SK-N-SH treated with all-trans-retinoic acid at 6 μM for 48 hours (cell line): ENCODE results near the gene DDX10.

Experiments used
- ATAC-seq: fragments of 200-7000 bp; cut with Tn5 transposase; 3 replicates; pipeline ENCODE4 v1.9.1; 2020; ENCODE audit warnings: mild to moderate bottlenecking, moderate library complexity
- BACH2 ChIP-seq: fragments of 250-450 bp; sonication (Bioruptor Pico); IDR thresholded peaks from 2 replicates; pipeline ENCODE4 v1.9.0; 2021; ENCODE audit warnings: mild to moderate bottlenecking, borderline replicate concordance
- CSDC2 ChIP-seq: fragments of 250-450 bp; sonication (Bioruptor Pico); IDR thresholded peaks from 2 replicates; pipeline ENCODE4 v1.5.0; 2020; ENCODE audit warnings: mild to moderate bottlenecking, moderate library complexity
- ESRRG ChIP-seq: fragments of 250-450 bp; sonication (Bioruptor Pico); IDR thresholded peaks from 2 replicates; pipeline ENCODE4 v1.6.1; 2021; ENCODE audit warnings: mild to moderate bottlenecking
- GLIS3 ChIP-seq: fragments of 250-450 bp; sonication (Bioruptor Pico); IDR thresholded peaks from 2 replicates; pipeline ENCODE4 v1.5.0; 2020; ENCODE audit warnings: mild to moderate bottlenecking, moderate library complexity
- ISL1 ChIP-seq: fragments of 250-450 bp; sonication (Bioruptor Pico); IDR thresholded peaks from 2 replicates; pipeline ENCODE4 v2.1.2; 2022; ENCODE audit warnings: mild to moderate bottlenecking, moderate library complexity
- OSR1 ChIP-seq: fragments of 250-450 bp; sonication (Bioruptor Pico); IDR thresholded peaks from 2 replicates; pipeline ENCODE4 v1.8.0; 2022; ENCODE audit warnings: moderate library complexity, mild to moderate bottlenecking, inconsistent platforms
- RARB ChIP-seq: fragments of 250-450 bp; sonication (Bioruptor Pico); IDR thresholded peaks from 2 replicates; pipeline ENCODE4 v1.8.0; 2021; ENCODE audit warnings: mild to moderate bottlenecking, moderate library complexity
- SNAI2 ChIP-seq: fragments of 250-450 bp; sonication (Bioruptor Pico); IDR thresholded peaks from 2 replicates; pipeline ENCODE4 v1.5.0; 2020; ENCODE audit warnings: mild to moderate bottlenecking, moderate library complexity
- TCF4 ChIP-seq: fragments of 250-450 bp; sonication (Bioruptor Pico); IDR thresholded peaks from 2 replicates; pipeline ENCODE4 v1.8.0; 2021; ENCODE audit warnings: mild to moderate bottlenecking, moderate library complexity, borderline replicate concordance
- TOX ChIP-seq: fragments of 250-450 bp; sonication (Bioruptor Pico); IDR thresholded peaks from 2 replicates; pipeline ENCODE4 v1.8.0; 2021; ENCODE audit warnings: mild to moderate bottlenecking, moderate library complexity, borderline replicate concordance
- ZC3H10 ChIP-seq: fragments of 250-450 bp; sonication (Bioruptor Pico); IDR thresholded peaks from 2 replicates; pipeline ENCODE4 v1.5.1; 2021; ENCODE audit warnings: mild to moderate bottlenecking, moderate library complexity
- ZFP3 ChIP-seq: fragments of 250-450 bp; sonication (Bioruptor Pico); IDR thresholded peaks from 2 replicates; pipeline ENCODE4 v1.5.0; 2020; ENCODE audit warnings: mild to moderate bottlenecking, moderate library complexity
- ZFP30 ChIP-seq: fragments of 450-650 bp; formaldehyde crosslinking; IDR thresholded peaks from 2 replicates; pipeline ENCODE4 v1.5.0; 2022; ENCODE audit warnings: mild to moderate bottlenecking, moderate library complexity
- ZNF565 ChIP-seq: fragments of 450-650 bp; formaldehyde crosslinking; conservative IDR thresholded peaks from 2 replicates; pipeline ENCODE4 v1.5.0; 2020; ENCODE audit warnings: low read depth, mild to moderate bottlenecking, moderate library complexity
- ZNF8 ChIP-seq: fragments of 450-650 bp; formaldehyde crosslinking; IDR thresholded peaks from 2 replicates; pipeline ENCODE4 v1.5.0; 2020; ENCODE audit warnings: mild to moderate bottlenecking, moderate library complexity
- TF ChIP-seq, protein P1 (sequence below): fragments of 250-450 bp; sonication (Bioruptor Pico); IDR thresholded peaks from 2 replicates; pipeline ENCODE4 v1.5.1; 2021; ENCODE audit warnings: mild to moderate bottlenecking, moderate library complexity
- TF ChIP-seq, protein P2 (sequence below): fragments of 250-450 bp; sonication (Bioruptor Pico); IDR thresholded peaks from 2 replicates; pipeline ENCODE4 v1.8.0; 2021; ENCODE audit warnings: low read depth, mild to moderate bottlenecking, moderate library complexity, borderline replicate concordance
- TF ChIP-seq, protein P3 (sequence below): fragments of 250-450 bp; sonication (Bioruptor Pico); IDR thresholded peaks from 2 replicates; pipeline ENCODE4 v1.5.0; 2020; ENCODE audit warnings: mild to moderate bottlenecking, moderate library complexity

The DDX10 gene

DNA sequence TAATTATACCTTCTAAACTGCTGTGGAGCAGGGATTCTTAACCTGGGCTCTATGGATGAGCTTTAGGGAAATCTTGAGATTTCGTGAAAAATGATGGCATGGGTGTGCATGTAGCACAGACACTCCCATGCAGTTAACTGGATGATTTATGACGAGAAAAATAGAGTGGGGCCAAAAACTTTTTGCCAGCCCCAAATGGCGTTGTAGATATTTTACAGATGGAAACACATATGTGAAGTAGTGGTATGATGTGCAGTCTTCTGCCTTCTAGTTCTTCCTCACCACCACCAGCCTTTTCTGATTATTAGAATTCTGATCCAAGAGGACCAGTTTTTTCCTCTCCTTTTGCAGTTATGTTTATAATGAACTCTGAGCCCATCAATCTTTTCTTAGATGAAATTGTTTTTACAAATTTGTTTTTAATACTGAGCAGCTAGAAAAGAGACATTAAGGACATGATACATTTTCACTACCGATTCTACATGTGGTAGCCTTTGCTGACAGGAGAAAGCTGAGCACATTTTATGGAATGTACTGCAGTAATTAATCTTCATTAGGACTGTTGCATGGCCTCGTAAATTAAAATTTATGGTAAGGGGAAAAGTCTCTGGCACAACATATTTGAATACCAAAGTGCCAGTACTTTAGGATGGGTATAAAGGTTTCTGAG, 261.4 kb downstream of the DDX10 start:
- TF ChIP-seq ZC3H10 (CRISPR knock-in tag) (no peak), ISL1 (CRISPR knock-in tag) (peak; percentile 25; the same call in 1 of the 2 replicates), ZFP3 (CRISPR knock-in tag) (no peak), ZNF8 (no peak)
- ATAC-seq: no peak

DNA sequence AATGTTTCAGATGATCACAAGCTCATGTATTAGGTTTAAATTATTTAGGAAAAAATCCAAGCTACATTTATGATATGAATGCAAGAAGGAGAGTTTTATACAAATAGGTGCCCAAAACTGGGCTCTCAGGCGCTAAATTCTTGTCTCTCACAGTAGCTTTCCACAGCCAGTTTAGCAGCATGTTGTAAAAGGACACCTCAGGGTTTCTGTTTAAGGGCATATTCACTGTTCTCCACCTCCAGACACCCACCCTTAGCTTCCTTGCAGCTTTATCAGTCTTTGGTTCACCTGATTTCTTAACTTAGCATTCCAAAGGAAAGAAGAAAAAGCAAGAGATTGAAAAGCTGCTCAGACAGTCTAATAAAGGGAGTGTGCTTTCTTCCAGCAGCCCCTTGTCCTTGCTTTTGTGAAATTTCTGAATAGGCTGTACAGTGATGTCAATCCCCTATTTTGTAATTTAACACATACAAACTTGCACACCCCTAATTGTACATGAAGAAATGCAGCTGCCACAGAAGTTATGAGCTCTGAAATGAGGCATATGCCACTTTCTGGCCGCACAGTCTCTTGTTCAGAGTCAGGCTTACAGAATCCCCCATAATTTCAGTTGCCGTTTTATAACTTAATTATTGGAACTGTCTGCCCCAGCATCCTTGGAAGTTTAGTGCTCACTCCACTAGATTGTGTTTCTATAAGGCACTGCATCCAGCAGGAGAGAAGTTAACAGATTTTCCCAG, 262.1 kb downstream of the DDX10 start:
- ATAC-seq: peak; percentile 12; the same call in 2 of the 3 replicates
- no peak for TF ChIP-seq GLIS3
- TF ChIP-seq BACH2 (CRISPR knock-in tag): no peak
- TF ChIP-seq OSR1 (CRISPR knock-in tag): no peak
- no peak for TF ChIP-seq SNAI2 (CRISPR knock-in tag)
- TF ChIP-seq ZFP30: no peak
- no peak for TF ChIP-seq RARB
- TF ChIP-seq, protein P1, sequence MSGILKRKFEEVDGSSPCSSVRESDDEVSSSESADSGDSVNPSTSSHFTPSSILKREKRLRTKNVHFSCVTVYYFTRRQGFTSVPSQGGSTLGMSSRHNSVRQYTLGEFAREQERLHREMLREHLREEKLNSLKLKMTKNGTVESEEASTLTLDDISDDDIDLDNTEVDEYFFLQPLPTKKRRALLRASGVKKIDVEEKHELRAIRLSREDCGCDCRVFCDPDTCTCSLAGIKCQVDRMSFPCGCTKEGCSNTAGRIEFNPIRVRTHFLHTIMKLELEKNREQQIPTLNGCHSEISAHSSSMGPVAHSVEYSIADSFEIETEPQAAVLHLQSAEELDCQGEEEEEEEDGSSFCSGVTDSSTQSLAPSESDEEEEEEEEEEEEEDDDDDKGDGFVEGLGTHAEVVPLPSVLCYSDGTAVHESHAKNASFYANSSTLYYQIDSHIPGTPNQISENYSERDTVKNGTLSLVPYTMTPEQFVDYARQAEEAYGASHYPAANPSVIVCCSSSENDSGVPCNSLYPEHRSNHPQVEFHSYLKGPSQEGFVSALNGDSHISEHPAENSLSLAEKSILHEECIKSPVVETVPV: no peak
- TF ChIP-seq CSDC2 (CRISPR knock-in tag): no peak
- TF ChIP-seq, protein P2, sequence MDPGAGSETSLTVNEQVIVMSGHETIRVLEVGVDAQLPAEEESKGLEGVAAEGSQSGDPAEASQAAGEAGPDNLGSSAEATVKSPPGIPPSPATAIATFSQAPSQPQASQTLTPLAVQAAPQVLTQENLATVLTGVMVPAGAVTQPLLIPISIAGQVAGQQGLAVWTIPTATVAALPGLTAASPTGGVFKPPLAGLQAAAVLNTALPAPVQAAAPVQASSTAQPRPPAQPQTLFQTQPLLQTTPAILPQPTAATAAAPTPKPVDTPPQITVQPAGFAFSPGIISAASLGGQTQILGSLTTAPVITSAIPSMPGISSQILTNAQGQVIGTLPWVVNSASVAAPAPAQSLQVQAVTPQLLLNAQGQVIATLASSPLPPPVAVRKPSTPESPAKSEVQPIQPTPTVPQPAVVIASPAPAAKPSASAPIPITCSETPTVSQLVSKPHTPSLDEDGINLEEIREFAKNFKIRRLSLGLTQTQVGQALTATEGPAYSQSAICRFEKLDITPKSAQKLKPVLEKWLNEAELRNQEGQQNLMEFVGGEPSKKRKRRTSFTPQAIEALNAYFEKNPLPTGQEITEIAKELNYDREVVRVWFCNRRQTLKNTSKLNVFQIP (CRISPR knock-in tag): no peak

DNA sequence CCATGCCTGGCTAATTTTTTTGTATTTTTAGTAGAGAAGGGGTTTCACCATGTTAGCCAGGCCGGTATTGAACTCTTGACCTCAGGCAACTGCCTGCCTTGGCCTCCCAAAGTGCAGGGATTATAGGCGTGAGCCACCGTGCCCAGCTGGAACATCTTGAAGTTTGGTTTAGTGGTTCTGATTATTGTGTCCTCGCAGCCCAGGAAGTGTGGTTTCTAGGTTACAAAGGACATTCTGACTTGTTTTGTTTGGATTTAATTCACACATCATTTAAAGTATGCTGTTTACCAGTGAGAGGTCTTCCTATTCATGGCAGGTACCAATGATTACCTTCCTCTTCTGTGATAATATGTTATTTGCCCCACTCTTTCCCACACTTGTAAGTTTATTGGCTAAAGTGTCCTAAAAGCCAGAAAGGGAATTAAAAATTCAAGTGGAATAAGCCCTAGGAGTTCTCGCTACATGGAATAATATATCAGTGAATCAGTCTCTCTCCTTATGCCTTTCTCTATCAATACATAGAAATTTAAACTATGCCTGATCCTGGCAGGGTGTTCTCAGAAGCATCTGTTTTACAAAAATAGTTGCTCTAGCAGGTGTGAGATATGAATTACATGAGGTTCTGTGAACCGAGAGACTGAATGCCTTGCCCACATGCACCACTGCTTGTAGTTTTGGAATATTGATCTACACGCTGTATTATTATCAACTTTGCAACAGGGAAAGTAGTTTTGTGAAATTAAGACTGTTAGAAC, 263.1 kb downstream of the DDX10 start:
- TF ChIP-seq, protein P2 (CRISPR knock-in tag): no peak
- TF ChIP-seq ZNF565 (CRISPR knock-in tag): no peak
- no peak for TF ChIP-seq SNAI2 (CRISPR knock-in tag)
- no peak for TF ChIP-seq CSDC2 (CRISPR knock-in tag)
- no peak for TF ChIP-seq ESRRG (CRISPR knock-in tag)

DNA sequence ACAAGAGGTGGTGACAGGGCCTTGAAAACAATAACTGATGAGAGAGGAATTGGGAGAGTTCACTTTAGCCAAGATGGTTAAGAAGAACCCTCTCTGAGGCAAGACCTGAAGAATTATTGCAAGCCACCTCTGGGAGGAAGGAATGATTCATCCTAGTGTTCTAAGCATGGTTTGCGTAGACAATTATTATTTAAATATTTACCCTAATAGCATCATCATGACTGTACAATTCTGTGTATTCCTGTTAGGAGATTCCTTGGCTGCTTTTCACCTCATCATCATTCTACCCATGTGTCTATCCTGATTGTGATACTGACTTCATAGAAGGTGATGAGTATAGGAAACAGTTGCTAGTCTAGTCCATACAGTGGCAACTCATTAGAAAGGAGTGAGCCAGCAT, 264.4 kb downstream of the DDX10 start:
- TF ChIP-seq OSR1 (CRISPR knock-in tag): no peak
- TF ChIP-seq ZFP3 (CRISPR knock-in tag): no peak
- TF ChIP-seq, protein P3, sequence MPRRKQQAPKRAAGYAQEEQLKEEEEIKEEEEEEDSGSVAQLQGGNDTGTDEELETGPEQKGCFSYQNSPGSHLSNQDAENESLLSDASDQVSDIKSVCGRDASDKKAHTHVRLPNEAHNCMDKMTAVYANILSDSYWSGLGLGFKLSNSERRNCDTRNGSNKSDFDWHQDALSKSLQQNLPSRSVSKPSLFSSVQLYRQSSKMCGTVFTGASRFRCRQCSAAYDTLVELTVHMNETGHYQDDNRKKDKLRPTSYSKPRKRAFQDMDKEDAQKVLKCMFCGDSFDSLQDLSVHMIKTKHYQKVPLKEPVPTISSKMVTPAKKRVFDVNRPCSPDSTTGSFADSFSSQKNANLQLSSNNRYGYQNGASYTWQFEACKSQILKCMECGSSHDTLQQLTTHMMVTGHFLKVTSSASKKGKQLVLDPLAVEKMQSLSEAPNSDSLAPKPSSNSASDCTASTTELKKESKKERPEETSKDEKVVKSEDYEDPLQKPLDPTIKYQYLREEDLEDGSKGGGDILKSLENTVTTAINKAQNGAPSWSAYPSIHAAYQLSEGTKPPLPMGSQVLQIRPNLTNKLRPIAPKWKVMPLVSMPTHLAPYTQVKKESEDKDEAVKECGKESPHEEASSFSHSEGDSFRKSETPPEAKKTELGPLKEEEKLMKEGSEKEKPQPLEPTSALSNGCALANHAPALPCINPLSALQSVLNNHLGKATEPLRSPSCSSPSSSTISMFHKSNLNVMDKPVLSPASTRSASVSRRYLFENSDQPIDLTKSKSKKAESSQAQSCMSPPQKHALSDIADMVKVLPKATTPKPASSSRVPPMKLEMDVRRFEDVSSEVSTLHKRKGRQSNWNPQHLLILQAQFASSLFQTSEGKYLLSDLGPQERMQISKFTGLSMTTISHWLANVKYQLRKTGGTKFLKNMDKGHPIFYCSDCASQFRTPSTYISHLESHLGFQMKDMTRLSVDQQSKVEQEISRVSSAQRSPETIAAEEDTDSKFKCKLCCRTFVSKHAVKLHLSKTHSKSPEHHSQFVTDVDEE (CRISPR knock-in tag): no peak
- peak; percentile 78 for ATAC-seq

More for the DNA sequence above, 263.1 kb downstream of the DDX10 start:
- ATAC-seq: no peak

DNA sequence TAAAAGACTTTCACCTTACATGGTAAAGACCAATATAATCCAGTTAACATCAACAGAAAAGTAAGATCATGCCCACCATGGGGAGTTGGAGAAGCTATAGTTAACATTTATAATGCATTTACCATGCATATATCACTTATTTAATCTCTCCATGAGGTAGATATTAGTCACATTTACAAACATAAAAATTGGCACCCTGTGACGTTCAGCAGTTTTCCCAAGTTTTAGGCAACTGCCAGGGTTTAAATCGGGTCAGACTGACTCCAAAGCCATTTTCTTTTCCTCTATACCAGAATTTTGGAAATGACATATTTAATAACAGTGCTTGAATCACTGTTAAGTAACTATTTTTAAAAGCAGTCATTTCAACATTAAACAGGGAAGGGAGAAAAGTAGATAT, 266.3 kb downstream of the DDX10 start:
- TF ChIP-seq CSDC2 (CRISPR knock-in tag): no peak
- TF ChIP-seq TCF4: no peak
- no peak for TF ChIP-seq ESRRG (CRISPR knock-in tag)
- TF ChIP-seq BACH2 (CRISPR knock-in tag): no peak
- TF ChIP-seq ZNF565 (CRISPR knock-in tag): no peak
- TF ChIP-seq ZFP30: no peak
- TF ChIP-seq TOX (CRISPR knock-in tag): no peak
- TF ChIP-seq ZFP3 (CRISPR knock-in tag): no peak
- no peak for TF ChIP-seq SNAI2 (CRISPR knock-in tag)
- TF ChIP-seq, all 23 proteins: peak for 0

More for the DNA sequence above, 266.3 kb downstream of the DDX10 start:
- ATAC-seq: no peak
